GM12872 (cell line): ENCODE data around the gene AGAP1.

Source experiments
- CTCF ChIP-seq: IDR thresholded peaks from 3 replicates; pipeline ENCODE4 v1.5.1; 2011; ENCODE audit warnings: low read depth, mild to moderate bottlenecking, low read length, moderate library complexity; ENCODE audit not compliant: insufficient read depth

AGAP1 gene

GRCh38 chr2:235526166-235526565 lies 32.3 kb downstream of the AGAP1 start:
- TF ChIP-seq CTCF, result no peak

- TF ChIP-seq CTCF, result no peak
Measured at GRCh38 chr2:235527806-235528469, 34.1 kb downstream of the AGAP1 start.

- TF ChIP-seq CTCF, result no peak
Measured at GRCh38 chr2:235529621-235530020, 35.8 kb downstream of the AGAP1 start.

GRCh38 chr2:235530735-235531134 lies 36.9 kb downstream of the AGAP1 start:
- no peak for TF ChIP-seq CTCF

- TF ChIP-seq CTCF, result no peak
Measured at GRCh38 chr2:235532307-235532706, 38.5 kb downstream of the AGAP1 start.

- TF ChIP-seq CTCF, result no peak
Measured at GRCh38 chr2:235533198-235533597, 39.4 kb downstream of the AGAP1 start.

- TF ChIP-seq CTCF, result no peak
Measured at GRCh38 chr2:235533616-235534385, 40.0 kb downstream of the AGAP1 start.
